IPS-18c (cell line): Measurements from ENCODE around the gene STRN4.

Source experiments
- H3K4me3 ChIP-seq: 2 replicates; pipeline ENCODE4 v1.7.0; 2013; ENCODE audit warnings: low read depth, mild to moderate bottlenecking, low read length, moderate library complexity; ENCODE audit not compliant: insufficient read depth
- H3K9me3 ChIP-seq: one replicate; pipeline ENCODE4 v1.6.1; 2013; ENCODE audit warnings: mild to moderate bottlenecking, low read length, moderate library complexity; ENCODE audit not compliant: control insufficient read depth, insufficient read depth

The STRN4 gene

DNA sequence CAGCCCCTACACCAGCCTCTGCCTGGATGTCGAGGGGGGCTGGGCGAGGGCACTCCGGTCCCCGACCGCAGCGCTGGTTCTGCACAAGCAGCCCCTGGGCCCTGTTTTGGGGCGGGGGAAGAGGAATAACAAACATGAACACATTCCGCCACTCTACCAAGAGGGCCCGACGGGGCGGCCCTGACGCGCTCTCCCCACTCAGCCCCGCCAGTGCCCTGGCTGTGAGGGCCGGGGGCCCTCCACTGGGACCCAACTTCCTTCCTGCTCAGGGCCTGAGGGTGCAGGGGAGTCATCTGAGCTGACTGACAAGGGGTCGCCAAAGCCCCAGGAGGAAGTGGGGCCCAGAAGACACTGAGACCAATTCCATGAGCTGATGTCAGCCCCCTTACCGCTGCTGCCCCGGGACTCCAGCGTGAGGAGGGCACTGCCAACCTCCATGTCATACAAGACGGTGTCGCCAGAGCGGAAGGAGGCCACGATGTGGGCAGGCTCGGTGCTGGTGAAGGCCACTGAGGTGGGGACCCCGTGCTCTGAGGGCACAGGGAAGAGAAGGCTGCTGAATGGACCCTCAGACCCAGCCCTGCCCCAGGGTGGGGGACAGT is 23.7 kb downstream of the STRN4 start:
- no peak overlapping the region for H3K4me3 ChIP-seq
- no peaks in the 10 kb centered on the region for H3K9me3 ChIP-seq

DNA sequence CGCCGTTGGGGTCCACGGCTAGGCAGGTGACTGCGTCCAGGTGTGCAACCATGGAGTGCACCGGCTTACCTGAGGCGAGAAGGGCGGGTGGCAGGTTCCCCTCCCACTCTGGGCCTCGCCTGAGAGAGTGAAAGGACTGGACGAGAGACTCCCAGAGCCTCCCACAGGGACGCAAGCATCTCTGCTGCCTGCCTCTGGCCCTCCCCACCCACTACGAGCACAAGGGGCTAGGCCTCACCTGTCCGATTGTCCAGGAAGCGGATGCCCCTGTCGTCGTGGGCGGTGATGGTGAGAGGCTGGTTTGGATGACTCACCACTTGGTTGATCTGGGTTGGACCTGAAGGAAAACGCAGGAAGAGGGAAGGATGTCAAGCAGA is 24.3 kb downstream of the STRN4 start:
- Histone ChIP-seq H3K4me3 (no peak overlapping the region), H3K9me3 (no peaks in the 10 kb centered on the region)

DNA sequence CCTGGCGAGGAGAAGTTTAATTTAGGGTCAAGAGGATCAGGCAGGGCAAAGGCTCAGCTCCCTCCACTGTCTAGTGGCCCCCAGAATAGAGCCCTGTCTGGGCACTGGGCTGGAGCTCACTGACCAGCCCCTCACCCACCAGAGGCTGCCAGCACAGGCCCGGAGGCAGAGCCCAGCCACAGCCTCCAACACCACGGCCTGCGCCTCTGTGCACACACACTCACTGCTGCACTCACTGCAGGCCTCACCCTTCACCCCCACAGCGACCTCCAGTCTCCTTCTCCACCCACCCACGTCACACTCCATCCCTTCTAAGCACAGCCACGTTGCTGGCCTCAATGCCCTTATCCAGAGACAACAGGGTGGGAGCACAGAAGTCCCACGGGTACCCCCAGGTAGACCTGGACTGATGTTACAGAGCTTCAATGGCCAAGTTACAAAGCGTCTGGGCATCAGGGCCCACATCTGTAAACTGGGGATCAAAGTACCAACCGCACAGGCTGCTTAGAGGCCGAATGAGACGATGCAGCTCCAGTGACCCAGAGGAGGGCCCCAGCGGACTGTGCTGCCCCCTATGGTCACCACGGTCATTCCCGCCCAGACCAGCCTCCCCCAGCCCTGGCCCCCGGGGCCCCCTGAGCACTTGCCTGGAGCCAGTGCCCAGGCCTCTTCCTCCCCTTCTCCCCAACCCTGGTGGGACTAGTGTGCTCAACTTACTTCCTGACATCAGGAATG is 24.8 kb downstream of the STRN4 start:
- Histone ChIP-seq H3K4me3 (no peak overlapping the region), H3K9me3 (no peaks in the 10 kb centered on the region)

DNA sequence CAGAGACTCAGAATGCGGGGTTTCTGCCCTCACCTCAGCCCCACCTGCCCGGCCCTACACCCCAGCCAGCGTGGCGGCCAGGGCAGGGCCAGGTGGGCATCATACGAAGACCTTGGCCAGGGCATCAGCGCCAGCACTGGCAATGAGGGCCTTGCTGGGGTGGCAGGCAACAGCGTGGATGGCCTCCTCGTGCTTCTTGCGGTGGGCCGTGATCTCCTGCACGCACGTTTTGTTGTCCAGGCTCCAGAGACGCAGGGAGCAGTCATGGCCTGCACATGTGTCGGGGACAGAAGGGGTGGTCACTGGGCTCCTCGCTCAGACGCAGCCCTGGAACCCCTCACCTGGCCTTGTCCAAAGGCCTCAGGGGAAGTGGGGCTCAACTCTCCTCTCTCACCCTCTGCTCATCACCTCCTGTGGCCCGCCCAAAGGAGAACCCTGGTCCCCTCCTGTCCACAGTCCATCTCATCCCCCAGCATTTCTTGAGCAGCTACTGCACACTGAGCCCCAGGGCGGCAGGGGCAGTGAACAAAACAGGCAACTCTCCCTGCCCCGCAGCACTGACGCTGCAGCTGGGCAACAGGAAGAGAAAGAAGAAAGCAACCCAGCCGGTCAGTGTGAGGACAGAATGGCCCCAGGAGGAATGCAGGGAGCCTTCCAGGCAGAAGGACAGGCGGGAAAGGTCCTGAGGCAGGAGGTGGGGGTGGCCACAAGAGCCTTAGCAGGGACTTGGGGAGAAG is 25.6 kb downstream of the STRN4 start:
- H3K9me3 ChIP-seq, result no peaks in the 10 kb centered on the region

DNA sequence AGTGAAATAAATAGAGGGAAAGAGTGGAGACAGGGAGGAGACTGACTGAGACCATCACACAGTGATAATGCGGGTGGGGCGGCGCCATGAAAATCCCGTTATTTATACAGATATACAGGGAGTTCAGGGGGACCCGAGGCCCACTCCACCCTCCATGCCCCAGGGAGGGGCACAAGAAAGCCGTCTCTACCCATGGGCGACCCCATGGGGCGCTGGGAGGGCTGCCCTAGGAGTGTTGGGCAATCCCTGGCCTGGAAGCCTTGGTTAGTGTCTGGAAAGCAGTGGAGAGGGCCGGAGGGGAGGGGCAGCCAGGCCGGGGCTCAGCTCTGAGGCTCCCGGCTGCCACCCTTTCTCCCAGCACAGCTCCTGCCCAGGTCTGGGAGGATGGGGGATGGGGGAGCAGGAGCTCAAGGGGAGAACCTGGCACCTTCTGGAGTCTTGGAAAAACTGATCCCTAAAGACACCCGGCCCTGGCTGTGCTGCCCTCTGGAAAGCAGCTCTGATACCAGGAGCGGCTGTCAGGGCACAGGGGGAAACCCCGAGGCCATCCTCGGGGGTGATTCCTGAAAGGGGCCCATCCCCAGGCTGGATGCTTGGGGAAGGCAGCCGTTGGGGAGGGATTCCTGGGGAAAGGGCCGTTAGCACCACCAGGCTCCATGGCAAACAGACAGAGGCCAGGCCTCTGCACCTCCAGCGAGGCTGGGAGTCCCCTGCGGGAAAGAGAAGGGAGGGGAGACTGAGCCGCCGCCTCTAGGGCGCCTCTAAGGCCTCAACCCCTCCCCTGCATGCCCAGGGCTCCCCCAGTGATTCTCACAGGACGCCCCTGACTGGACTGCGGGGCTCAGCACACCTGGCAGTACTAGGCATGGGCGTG is 26.4 kb downstream of the STRN4 start:
- Histone ChIP-seq H3K9me3 (no peaks in the 10 kb centered on the region), H3K4me3 (no peak overlapping the region)

More for the DNA sequence above, 25.6 kb downstream of the STRN4 start:
- H3K4me3 ChIP-seq, result no peak overlapping the region

DNA sequence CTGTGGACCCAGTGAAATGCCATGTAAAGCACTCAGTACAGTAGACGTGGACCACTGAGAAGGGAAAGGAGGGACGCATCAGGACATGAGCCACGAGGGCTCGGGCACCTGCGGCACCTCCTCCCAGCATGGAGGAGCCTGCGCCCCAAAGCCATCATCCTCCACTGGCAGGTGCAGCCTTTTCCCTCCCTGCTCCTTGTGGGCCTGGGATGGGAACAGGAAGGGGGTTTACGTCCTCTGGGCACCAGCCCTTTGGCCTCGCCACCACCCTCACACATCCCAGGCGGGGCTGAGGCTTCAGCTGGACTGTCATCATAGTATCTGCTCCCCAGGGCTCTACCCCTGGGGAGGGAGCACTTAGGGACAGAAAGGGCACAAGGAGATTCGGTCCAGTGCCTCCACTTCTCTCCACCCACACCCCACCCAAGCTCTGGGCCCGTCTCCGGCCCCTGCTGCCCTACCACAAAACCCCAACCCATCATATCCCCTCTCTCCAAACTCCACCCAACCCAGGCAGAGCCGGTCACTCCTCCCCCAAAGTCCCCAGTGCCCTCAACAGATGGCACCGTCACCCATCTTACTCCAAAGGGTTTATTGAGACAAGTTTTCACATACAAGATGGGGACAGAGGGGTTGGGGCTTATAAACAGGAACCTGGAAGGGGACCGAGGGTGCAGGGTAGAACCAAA is 27.2 kb downstream of the STRN4 start:
- no peaks in the 10 kb centered on the region for H3K9me3 ChIP-seq
- H3K4me3 ChIP-seq, result no peak overlapping the region

DNA sequence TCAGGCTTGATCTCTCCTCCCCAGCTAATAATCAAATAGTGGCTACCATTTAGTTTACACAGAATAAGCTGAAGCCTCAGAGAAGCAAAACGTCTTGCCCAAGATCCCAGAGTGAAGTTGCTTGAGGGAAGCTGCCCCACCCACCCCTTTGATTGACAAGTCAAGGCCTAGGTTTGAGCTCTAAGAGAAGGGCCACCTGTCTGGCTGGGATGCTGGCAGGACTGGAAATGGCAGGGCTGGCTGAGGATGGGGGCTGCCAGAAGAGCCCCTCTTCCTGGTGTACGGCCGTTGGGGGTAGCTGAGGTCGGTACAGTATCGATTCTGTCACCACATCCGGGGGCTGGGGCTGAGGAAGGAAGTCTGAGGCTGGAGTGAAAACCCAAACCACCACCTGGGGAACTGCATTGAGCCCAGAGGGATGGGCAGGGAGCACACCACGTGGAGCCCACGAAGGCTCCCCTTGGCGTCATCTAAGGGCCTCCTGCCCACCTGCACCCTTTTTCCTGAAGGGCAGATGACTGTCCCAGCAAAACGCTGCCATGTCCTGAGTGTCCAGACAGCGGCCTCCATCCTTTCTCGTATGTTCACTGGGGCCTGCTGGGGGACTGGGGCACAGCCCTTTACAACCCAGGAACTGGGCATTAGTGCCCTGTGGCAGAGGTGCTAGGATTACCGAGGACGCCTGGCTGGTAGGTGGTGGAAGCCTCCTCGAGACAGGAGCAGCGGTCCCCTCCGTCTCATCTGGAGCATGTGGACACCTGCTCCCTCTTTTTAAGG is 27.9 kb downstream of the STRN4 start:
- Histone ChIP-seq H3K4me3 (no peak overlapping the region), H3K9me3 (no peaks in the 10 kb centered on the region)

DNA sequence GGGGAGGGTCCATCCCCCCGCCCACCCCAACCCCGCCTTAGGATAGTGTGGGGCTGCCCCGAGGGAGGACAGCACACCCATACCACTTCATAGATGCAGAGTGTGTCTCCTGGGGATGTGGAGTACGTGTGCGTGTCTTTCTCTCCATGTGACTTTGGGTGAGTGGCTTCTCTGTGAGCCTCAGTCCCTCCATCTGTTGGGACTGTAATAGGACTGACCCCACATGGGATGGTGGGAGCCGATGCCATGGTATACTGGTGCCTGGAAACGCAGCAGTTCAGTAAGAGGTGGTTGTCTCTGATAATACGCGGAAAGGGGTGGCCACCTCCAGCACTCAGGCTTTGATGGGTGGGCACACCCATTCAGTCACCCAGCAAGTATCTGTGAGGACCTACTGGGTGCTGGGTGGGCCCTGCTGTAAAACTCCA is 28.5 kb downstream of the STRN4 start:
- Histone ChIP-seq H3K4me3 (peak overlapping the region; percentile 70), H3K9me3 (no peaks in the 10 kb centered on the region)

DNA sequence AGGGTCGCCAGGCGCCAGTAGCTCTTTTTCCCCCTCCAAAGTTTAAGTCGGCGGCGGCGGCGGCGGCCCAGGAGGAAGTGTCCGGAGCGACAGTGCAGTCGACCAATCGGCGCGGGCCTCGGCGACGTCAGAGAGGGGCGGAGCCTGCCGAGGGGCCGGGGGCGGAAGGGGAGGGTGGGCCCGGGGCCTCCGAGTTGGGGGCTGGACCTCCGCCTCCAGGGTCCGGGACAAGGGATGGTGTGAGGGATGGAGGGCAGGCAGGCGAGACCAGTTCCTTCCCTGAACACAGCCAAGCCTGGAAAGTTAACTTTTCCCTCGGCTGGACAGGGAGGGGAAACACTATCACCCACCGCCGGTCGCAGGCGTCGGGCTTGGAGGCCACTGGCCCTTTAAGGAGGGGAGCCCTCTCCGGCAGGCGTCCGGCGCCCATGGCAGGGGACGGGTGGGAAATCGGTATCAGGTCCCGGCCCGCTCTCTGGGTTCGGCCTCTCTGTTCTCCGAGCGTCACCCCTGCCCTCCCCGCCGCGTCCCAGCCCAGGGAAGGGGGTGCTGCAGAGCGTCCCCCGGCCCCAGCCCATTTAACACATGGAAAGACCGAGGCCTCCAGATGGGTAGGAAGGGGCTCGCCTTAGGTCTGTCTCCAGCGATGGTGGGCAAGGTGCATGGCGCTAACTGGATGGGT is 29.1 kb downstream of the STRN4 start, which contains the start of gene PRKD2:
Gene PRKD2 (minus strand): TSS at position 81 of the 682 bp plus-strand sequence. CDS start 744 bp downstream, outside the sequence.
- Histone ChIP-seq H3K4me3 (peak within 1 kb of the TSS; percentile 94), H3K9me3 (no peaks in the 10 kb centered on the region)

DNA sequence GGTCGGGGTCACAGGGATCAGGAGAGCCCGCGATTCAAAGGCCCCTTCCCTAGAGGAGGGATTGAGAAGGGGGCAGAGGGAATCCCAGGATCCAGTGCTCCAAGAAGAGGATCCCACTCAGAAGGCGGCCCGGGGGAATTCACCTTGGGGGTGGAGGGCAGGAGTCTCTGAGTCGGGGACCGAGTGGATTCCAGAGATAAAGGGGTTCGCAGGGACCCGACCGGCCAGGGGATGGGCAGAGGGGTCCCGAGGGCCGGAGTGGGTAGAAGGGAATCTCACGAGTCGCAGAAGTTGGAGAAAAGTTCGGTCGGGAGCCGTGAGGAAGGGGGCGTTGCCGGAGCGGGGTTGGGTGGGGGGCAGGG is 29.6 kb downstream of the STRN4 start:
- Histone ChIP-seq H3K9me3 (no peaks in the 10 kb centered on the region), H3K4me3 (peak overlapping the region; percentile 94)

DNA sequence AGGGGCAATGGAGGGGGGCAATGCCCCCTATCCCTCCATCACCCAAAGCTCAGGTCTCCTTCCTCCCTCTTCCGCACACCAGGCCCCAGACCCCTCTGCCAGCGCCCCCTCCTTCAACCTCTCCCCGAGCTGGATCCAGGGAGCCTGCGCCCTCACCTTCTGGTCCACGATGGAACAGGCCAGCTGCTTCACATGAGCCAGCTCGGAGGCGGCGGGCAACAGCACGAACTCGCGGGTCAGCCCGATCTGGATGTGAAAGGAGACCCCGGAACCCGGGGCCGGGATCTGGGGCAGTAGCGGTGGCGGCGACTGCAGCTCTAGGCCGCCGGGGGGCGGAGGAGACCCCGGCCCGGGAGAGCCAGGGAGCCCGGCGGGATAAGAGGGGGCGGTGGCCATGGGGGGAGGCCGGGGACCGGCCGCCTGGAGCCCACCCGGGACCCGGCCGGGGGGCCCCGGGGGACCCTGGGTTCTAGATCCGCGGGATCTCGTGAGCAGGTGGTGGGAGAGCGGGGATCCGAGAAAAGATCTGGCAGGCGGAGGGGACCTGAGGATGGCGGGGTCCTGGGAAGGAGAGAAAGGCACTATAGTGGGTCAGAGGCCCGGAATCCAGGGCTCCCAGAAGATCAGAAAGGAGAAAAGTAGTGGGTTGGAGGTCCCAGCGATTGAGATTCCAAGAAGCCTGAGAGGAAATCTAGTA is 30.1 kb downstream of the STRN4 start:
- H3K4me3 ChIP-seq, result peak overlapping the region; percentile 94

DNA sequence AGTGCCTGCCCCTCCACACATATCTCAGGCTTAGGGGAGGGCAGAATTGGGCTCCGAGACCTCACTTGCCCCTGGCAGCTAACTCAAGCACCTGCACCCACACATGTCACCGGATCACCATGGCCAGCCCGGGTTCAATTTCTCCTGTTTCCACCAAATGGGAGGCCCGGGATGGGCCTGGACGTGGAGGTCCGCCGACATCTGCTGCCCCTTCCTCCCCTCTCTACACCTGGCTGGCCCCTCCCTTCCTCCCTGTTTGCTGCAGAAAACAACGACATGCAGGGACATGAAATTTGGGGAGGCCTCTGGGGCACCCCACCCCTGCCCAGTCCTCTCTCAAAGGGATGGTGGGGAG is 30.7 kb downstream of the STRN4 start:
- Histone ChIP-seq H3K9me3 (no peaks in the 10 kb centered on the region), H3K4me3 (peak overlapping the region; percentile 94)

More for the DNA sequence above, 30.1 kb downstream of the STRN4 start:
- no peaks in the 10 kb centered on the region for H3K9me3 ChIP-seq

DNA sequence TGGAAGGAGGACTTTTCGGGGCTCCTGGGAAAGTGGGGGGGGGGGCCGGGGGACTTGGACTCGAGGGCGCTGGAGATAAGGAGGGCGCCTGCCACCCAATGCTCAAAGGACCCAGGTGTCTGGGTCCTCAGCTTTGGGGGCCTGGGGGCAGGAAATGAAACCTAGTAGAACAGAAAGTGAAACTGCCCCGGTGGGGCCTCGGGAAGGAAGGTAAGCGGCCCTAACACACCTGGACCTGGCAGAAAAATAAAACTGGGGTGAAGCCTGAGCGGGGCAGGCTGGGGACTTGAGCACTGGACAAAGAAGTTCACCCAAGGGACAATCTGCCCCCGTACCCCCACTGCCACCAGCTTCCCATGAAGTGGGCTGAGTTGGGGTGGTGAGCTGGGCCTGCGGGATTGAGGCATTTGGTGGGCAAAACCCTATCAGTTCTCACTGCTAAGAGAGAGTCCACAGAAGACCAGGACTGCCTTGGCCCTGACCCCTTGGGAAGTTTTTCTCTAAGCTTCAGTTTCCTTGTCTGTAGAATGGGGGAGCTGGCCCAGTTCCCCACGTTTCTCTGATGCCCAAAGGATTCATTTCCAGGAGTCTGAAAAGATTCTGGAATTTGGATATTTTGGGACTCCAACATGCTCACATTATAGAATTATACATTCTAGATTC is 31.7 kb downstream of the STRN4 start:
- Histone ChIP-seq H3K4me3 (peak overlapping the region; percentile 77), H3K9me3 (no peaks in the 10 kb centered on the region)

DNA sequence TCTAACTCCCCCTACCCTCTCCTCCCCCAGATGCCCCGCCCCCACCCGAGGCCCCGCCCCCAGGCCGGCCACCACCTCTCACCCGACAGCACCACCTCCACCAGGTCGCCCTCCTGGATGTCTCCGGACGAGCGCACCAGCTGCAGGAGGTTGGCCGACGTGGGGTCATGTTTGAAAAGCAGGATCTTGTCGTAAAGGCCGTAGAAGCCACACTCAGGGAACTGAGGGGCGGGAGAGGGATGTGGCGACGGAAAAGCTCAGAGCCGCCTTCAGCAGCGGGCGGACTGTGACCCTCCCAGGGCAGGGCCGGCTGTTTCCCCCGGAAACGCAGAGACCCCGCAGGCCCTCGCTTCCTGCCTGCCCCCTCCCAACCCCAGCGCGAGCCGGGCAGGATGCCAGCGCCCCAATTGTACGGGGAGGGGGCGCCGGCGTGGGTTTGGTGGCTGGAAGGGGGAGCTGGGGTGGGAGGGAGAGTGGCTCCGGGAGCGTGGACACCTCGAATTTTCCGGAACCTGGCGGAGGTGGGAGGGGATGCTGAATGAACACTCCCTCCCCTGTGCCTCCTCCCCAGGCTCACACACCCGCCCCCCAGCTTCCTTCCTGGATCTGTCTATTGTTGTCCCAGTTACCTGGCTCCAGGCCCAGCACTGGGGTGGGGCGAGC is 32.3 kb downstream of the STRN4 start:
- H3K9me3 ChIP-seq, result no peaks in the 10 kb centered on the region
- peak overlapping the region; percentile 77 for H3K4me3 ChIP-seq
